ENCODE measurements around the gene RSL24D1.

Gene RSL24D1

DNA sequence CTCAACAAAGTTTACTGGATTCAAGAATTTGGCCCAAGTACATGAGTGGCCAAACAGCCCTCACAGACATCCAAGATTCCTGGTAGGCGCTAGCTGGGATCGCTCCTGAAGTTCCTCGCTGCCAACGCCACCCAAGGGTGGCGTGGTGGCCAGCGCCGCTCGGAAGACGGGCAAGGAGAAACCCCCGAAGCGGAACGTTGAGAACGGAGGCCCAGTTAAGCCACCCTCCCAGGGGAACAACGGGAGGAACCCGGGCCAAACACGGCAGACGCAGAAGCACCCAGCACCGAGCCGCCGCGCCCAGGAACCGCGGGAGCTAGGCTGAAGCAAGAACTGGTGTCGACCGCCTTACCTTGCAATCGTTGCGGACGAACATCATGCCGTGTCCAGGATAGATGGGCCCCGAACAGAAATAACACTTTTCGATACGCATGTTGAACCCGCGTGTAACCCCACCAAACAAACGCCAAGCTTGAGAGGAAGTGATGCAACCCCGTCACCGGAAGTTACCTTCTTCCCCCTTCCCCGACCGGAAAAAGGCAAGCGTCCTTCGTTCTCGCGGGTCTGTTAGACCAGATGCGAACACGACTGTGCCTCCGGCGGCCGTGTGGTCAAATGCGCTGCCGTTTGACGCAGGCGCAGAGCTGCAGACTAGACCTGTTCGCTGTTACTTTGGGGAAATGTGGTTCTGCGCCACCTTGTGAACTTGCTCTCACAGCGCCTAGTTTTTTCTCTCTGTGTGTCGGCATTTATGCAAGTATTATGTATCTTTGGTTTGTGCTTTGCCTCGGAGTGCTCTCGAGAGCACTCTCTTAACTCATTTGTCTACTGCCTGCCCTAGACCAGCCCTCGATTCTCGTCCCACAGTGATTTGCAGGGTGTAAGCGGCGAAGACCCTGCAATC, at the start of gene RSL24D1:
TSS of gene RSL24D1 (minus strand) at position 484 of the 904 bp plus-strand sequence. CDS start at position 433, 51 bp downstream.
- peaks cover 13 to 21% of the 10 kb centered on the region in 2 donors for H3K4me1 ChIP-seq (ENCODE audit: control insufficient read depth in 2 of 2, insufficient read depth in 2 of 2, low read length in 2 of 2)
- H3K27ac ChIP-seq (ENCODE audit: low read depth in 2 of 2, low read length in 2 of 2) = peak within 1 kb of the TSS; percentile 89 to 93
- peak within 1 kb of the TSS; percentile 94 to 95 for H3K4me3 ChIP-seq (ENCODE audit: low read length in 2 of 2)
- H3K9ac ChIP-seq (ENCODE audit: low read depth in 1 of 2, low read length in 2 of 2) = peak within 1 kb of the TSS; percentile 91 to 95
- H3K9me3 ChIP-seq (ENCODE audit: control insufficient read depth in 2 of 2, low read length in 2 of 2) = no peaks in the 10 kb centered on the region
- peaks cover 6 to 9% of the 10 kb centered on the region in 2 donors for H3K36me3 ChIP-seq (ENCODE audit: control insufficient read depth in 2 of 2, insufficient read depth in 2 of 2, low read length in 2 of 2)
- H3K27me3 ChIP-seq (ENCODE audit: control insufficient read depth in 2 of 2, insufficient read depth in 2 of 2, low read length in 2 of 2) = no peaks in the 10 kb centered on the region

DNA sequence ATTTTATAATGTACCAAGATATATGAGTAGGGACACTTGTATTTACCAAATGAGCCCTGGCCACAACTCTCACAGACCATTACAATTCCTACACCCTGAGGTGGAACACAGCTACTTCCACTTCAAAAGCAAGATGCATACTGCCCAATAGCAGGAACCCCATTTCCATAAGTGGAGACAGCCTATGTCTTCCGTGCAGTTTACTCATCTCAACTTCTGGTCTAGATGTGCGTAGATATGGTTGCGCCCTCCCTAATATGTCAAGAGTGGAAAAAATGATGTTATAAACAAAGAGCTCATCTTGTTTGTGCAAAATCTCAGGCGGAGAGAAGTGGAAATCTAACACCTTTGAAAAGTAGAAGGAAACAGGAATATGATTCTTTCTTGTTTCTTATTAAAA, 48.3 kb upstream of the RSL24D1 start:
- H3K9me3 ChIP-seq (ENCODE audit: control insufficient read depth in 2 of 2, low read length in 2 of 2) = no peaks in the 10 kb centered on the region
- H3K4me3 ChIP-seq (ENCODE audit: low read length in 2 of 2) = no peak overlapping the region
- H3K36me3 ChIP-seq (ENCODE audit: control insufficient read depth in 2 of 2, insufficient read depth in 2 of 2, low read length in 2 of 2) = no peaks in the 10 kb centered on the region
- H3K4me1 ChIP-seq (ENCODE audit: control insufficient read depth in 2 of 2, insufficient read depth in 2 of 2, low read length in 2 of 2) = peaks cover 0 to 21% of the 10 kb centered on the region in 2 donors
- no peak overlapping the region for H3K9ac ChIP-seq (ENCODE audit: low read depth in 1 of 2, low read length in 2 of 2)
- no peaks in the 10 kb centered on the region for H3K27me3 ChIP-seq (ENCODE audit: control insufficient read depth in 2 of 2, insufficient read depth in 2 of 2, low read length in 2 of 2)
- no peak overlapping the region for H3K27ac ChIP-seq (ENCODE audit: low read depth in 2 of 2, low read length in 2 of 2)

DNA sequence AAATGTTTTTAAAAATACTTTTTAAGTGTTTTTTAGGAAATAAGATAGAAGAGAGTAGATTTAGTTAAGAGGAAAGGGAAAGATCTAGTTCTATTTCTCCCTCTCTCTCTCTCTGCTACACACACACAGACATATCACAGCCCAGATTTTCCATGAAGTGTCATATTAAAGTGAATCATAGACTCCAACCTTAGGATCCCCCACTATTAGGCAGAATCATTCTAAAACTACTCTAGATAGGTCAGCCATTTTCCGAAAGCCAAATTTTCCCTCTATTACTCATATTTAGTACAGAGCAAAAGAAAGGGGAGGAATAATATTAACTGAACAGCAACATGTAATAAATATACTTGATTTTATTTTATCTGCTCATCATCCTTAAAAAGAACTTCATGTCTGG, 45.1 kb upstream of the RSL24D1 start:
- Histone ChIP-seq H3K4me1 (ENCODE audit: control insufficient read depth in 2 of 2, insufficient read depth in 2 of 2, low read length in 2 of 2) (peaks cover 0 to 3% of the 10 kb centered on the region in 2 donors), H3K27me3 (ENCODE audit: control insufficient read depth in 2 of 2, insufficient read depth in 2 of 2, low read length in 2 of 2) (no peaks in the 10 kb centered on the region), H3K36me3 (ENCODE audit: control insufficient read depth in 2 of 2, insufficient read depth in 2 of 2, low read length in 2 of 2) (no peaks in the 10 kb centered on the region), H3K4me3 (ENCODE audit: low read length in 2 of 2) (no peak overlapping the region), H3K9ac (ENCODE audit: low read depth in 1 of 2, low read length in 2 of 2) (no peak overlapping the region), H3K27ac (ENCODE audit: low read depth in 2 of 2, low read length in 2 of 2) (no peak overlapping the region), H3K9me3 (ENCODE audit: control insufficient read depth in 2 of 2, low read length in 2 of 2) (no peaks in the 10 kb centered on the region)

DNA sequence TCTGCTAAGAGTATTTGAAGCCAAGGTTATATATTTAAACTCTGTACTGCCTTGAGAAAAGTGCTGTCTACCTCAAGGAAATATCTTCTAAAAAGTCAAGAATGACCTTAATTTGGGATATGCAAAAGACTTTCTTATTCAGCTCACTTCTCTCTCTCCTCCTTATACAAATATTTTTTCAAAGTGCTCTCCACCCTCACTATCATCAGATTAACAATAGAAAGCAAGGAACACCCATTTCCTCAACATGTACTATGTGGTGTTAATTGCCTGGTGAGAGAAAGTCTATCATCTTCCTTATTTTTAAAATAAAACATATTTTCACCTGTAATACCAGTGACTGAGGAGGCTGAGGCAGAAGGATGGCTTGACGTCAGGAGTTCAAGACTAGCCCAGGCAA, 44.4 kb upstream of the RSL24D1 start:
- Histone ChIP-seq H3K36me3 (ENCODE audit: control insufficient read depth in 2 of 2, insufficient read depth in 2 of 2, low read length in 2 of 2) (no peaks in the 10 kb centered on the region), H3K4me1 (ENCODE audit: control insufficient read depth in 2 of 2, insufficient read depth in 2 of 2, low read length in 2 of 2) (no peaks in the 10 kb centered on the region), H3K27me3 (ENCODE audit: control insufficient read depth in 2 of 2, insufficient read depth in 2 of 2, low read length in 2 of 2) (no peaks in the 10 kb centered on the region), H3K4me3 (ENCODE audit: low read length in 2 of 2) (no peak overlapping the region), H3K27ac (ENCODE audit: low read depth in 2 of 2, low read length in 2 of 2) (no peak overlapping the region), H3K9ac (ENCODE audit: low read depth in 1 of 2, low read length in 2 of 2) (no peak overlapping the region), H3K9me3 (ENCODE audit: control insufficient read depth in 2 of 2, low read length in 2 of 2) (no peaks in the 10 kb centered on the region)

DNA sequence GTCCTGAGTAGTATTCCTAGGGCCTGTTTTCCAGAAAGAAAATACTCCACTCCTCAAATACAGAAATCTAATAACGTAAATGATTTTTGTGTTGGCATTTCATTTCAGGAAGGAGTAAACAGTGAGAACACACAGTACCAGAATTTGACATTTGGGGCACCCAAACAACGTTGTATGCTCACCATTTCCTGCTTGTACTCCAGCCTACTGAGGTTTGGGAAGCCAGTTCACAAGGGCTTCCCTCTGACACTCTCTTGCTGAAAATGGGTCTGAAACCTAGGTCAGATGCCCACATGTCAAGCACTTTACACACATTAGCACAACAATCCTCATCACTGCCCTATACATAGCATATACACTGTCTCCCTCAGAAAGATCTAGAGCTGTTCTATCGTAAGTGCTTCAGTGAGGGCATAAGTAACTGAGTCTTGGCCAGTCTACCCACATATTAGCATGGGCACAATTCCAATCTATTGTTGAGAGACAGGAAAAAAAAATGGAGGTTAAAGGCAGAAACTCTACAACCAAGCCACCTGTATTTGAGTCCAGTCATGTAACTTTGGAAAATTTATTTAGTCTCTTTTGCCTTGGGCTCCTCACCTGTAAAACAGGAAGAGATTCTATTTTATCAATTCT, 43.5 kb upstream of the RSL24D1 start:
- H3K9me3 ChIP-seq (ENCODE audit: control insufficient read depth in 2 of 2, low read length in 2 of 2) = no peaks in the 10 kb centered on the region
- H3K27ac ChIP-seq (ENCODE audit: low read depth in 2 of 2, low read length in 2 of 2) = no peak overlapping the region
- H3K9ac ChIP-seq (ENCODE audit: low read depth in 1 of 2, low read length in 2 of 2) = no peak overlapping the region
- no peaks in the 10 kb centered on the region for H3K4me1 ChIP-seq (ENCODE audit: control insufficient read depth in 2 of 2, insufficient read depth in 2 of 2, low read length in 2 of 2)
- H3K36me3 ChIP-seq (ENCODE audit: control insufficient read depth in 2 of 2, insufficient read depth in 2 of 2, low read length in 2 of 2) = no peaks in the 10 kb centered on the region
- no peaks in the 10 kb centered on the region for H3K27me3 ChIP-seq (ENCODE audit: control insufficient read depth in 2 of 2, insufficient read depth in 2 of 2, low read length in 2 of 2)
- no peak overlapping the region for H3K4me3 ChIP-seq (ENCODE audit: low read length in 2 of 2)

DNA sequence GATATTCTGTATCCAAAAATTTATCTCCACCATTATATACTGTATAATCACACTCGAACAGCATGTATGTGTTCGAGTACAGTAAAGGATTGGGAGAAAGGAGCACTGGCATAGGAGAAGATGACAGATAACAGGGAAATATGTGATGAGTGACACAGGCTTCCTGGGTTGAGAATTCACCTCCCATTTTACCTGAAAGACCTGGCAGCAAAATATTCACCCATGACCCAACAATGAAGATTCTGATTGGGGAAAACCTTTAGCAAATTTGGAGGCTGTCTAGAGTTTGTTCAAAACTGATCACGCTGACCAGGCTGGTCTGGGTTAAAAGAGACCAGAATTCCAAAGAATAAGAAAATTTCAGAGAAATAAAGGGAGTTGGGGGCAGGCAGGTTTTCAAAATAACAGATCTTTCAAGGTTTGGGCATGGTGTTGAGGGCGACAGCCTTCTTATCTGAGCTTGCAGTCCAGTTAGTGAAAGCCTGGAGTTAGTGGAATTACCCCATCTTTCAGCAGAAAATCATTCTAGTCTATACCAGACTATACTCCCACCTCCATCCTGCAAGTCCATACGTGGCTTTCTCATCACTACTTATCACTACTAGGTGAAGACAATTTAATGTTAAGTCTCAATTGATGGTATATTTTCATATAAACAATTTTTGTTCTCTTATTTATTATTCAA, 42.8 kb upstream of the RSL24D1 start:
- no peak overlapping the region for H3K27ac ChIP-seq (ENCODE audit: low read depth in 2 of 2, low read length in 2 of 2)

DNA sequence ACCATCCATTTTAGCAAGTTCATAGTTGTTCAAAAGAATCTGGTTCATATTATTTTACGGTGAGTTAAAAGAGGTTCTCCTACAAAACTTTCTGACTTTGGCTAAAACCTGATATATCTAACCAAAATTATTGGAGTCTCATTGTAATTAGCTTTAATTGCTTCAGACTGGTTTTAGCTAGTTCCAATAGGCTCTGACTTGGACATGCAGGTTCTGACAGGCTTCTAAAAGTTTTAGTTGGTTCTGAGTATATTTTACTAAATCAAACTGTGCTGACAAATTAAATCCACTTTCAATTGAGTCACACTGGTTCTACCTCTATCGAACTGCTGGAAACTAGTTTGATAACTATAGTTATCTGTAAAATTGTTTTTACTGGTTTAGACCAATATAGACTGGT, 42.1 kb upstream of the RSL24D1 start:
- Histone ChIP-seq H3K4me1 (ENCODE audit: control insufficient read depth in 2 of 2, insufficient read depth in 2 of 2, low read length in 2 of 2) (no peaks in the 10 kb centered on the region), H3K36me3 (ENCODE audit: control insufficient read depth in 2 of 2, insufficient read depth in 2 of 2, low read length in 2 of 2) (no peaks in the 10 kb centered on the region), H3K27me3 (ENCODE audit: control insufficient read depth in 2 of 2, insufficient read depth in 2 of 2, low read length in 2 of 2) (no peaks in the 10 kb centered on the region), H3K9ac (ENCODE audit: low read depth in 1 of 2, low read length in 2 of 2) (no peak overlapping the region), H3K27ac (ENCODE audit: low read depth in 2 of 2, low read length in 2 of 2) (no peak overlapping the region), H3K4me3 (ENCODE audit: low read length in 2 of 2) (no peak overlapping the region), H3K9me3 (ENCODE audit: control insufficient read depth in 2 of 2, low read length in 2 of 2) (no peaks in the 10 kb centered on the region)

More for the DNA sequence above, 42.8 kb upstream of the RSL24D1 start:
- no peak overlapping the region for H3K4me3 ChIP-seq (ENCODE audit: low read length in 2 of 2)
- H3K9me3 ChIP-seq (ENCODE audit: control insufficient read depth in 2 of 2, low read length in 2 of 2) = no peaks in the 10 kb centered on the region
- H3K4me1 ChIP-seq (ENCODE audit: control insufficient read depth in 2 of 2, insufficient read depth in 2 of 2, low read length in 2 of 2) = no peaks in the 10 kb centered on the region
- no peaks in the 10 kb centered on the region for H3K27me3 ChIP-seq (ENCODE audit: control insufficient read depth in 2 of 2, insufficient read depth in 2 of 2, low read length in 2 of 2)
- H3K9ac ChIP-seq (ENCODE audit: low read depth in 1 of 2, low read length in 2 of 2) = no peak overlapping the region
- no peaks in the 10 kb centered on the region for H3K36me3 ChIP-seq (ENCODE audit: control insufficient read depth in 2 of 2, insufficient read depth in 2 of 2, low read length in 2 of 2)

DNA sequence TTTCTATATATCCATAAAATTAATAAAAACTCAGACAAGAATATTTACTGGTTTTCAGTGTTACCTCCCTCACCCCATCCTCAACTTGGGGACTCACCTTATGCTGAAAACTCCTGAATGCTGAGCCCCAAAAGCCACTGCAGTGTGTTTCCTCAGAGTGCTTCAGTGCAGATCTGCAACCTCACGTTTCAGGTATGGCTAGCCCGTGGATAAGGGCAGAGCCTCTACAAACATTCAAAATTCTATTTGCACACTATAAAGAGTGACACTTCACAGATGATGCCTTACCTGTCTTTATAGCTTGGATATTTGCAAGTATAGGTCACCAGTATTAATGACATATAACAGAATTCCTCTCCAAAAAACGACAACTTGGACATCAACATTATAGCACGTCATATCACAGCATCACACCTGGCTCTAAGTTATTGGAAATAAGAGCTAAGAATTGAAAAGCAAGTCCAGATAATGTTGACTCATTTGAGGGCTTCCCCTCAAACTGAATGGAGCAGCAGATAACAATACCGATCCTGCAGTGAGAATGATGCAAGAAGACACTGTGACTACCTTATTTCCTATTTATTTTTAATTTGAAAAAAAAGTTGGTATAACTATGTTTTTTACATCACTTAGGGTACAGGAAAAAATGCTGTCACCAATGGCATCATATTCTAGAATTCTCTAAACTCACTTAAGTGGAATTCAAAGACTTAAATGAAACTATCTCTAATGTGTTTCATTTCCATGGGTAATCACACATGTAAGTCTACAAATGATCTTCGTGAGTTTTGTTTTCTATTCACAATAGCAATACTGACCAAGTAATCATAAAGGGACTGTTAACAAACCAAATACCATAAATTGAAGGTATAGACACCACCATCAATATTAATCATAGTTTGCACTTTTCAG, 40.7 kb upstream of the RSL24D1 start:
- peak overlapping the region in 1 of 2 donors; percentile 7 for H3K27ac ChIP-seq (ENCODE audit: low read depth in 2 of 2, low read length in 2 of 2)
- H3K4me1 ChIP-seq (ENCODE audit: control insufficient read depth in 2 of 2, insufficient read depth in 2 of 2, low read length in 2 of 2) = no peaks in the 10 kb centered on the region
- no peaks in the 10 kb centered on the region for H3K9me3 ChIP-seq (ENCODE audit: control insufficient read depth in 2 of 2, low read length in 2 of 2)
- peak overlapping the region; percentile 54 to 61 for H3K4me3 ChIP-seq (ENCODE audit: low read length in 2 of 2)
- H3K9ac ChIP-seq (ENCODE audit: low read depth in 1 of 2, low read length in 2 of 2) = peak overlapping the region in 1 of 2 donors; percentile 11
- H3K36me3 ChIP-seq (ENCODE audit: control insufficient read depth in 2 of 2, insufficient read depth in 2 of 2, low read length in 2 of 2) = no peaks in the 10 kb centered on the region
- H3K27me3 ChIP-seq (ENCODE audit: control insufficient read depth in 2 of 2, insufficient read depth in 2 of 2, low read length in 2 of 2) = no peaks in the 10 kb centered on the region

DNA sequence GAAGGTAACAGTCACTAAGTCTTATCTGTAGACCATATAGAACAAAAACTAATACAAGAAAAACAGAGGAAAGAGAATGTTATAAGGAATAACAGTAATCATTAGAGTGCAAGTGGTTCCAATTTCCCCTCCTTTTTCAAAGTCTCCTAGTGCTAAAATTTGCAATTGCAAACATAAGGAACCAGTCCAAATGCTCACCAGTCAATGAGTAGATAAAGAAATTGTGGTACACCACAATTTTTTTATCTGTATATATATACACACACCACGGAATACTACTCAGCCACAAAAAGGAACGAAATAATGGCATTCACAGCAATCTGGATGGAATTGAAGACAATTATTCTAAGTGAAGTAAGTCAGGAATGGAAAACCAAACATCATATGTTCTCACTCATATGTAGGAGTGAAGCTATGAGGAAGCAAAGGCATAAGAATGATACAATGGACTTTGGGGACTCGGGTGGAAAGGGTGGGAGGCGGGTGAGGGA, 38.9 kb upstream of the RSL24D1 start:
- Histone ChIP-seq H3K27ac (ENCODE audit: low read depth in 2 of 2, low read length in 2 of 2) (no peak overlapping the region), H3K4me1 (ENCODE audit: control insufficient read depth in 2 of 2, insufficient read depth in 2 of 2, low read length in 2 of 2) (no peaks in the 10 kb centered on the region), H3K9me3 (ENCODE audit: control insufficient read depth in 2 of 2, low read length in 2 of 2) (no peaks in the 10 kb centered on the region), H3K4me3 (ENCODE audit: low read length in 2 of 2) (peak overlapping the region in 1 of 2 donors; percentile 22), H3K36me3 (ENCODE audit: control insufficient read depth in 2 of 2, insufficient read depth in 2 of 2, low read length in 2 of 2) (no peaks in the 10 kb centered on the region), H3K9ac (ENCODE audit: low read depth in 1 of 2, low read length in 2 of 2) (no peak overlapping the region), H3K27me3 (ENCODE audit: control insufficient read depth in 2 of 2, insufficient read depth in 2 of 2, low read length in 2 of 2) (no peaks in the 10 kb centered on the region)

Data from mucosa of rectum (tissue), 2 donors.